HPDE6-E6E7 (cell line): Measurements from ENCODE around the gene NOTCH1.

Experiments
- DNase-seq: peaks from one replicate; pipeline ENCODE4 v3.0.0; 2011; ENCODE audit warnings: missing footprints; ENCODE audit errors: extremely low spot score

The NOTCH1 gene

DNA sequence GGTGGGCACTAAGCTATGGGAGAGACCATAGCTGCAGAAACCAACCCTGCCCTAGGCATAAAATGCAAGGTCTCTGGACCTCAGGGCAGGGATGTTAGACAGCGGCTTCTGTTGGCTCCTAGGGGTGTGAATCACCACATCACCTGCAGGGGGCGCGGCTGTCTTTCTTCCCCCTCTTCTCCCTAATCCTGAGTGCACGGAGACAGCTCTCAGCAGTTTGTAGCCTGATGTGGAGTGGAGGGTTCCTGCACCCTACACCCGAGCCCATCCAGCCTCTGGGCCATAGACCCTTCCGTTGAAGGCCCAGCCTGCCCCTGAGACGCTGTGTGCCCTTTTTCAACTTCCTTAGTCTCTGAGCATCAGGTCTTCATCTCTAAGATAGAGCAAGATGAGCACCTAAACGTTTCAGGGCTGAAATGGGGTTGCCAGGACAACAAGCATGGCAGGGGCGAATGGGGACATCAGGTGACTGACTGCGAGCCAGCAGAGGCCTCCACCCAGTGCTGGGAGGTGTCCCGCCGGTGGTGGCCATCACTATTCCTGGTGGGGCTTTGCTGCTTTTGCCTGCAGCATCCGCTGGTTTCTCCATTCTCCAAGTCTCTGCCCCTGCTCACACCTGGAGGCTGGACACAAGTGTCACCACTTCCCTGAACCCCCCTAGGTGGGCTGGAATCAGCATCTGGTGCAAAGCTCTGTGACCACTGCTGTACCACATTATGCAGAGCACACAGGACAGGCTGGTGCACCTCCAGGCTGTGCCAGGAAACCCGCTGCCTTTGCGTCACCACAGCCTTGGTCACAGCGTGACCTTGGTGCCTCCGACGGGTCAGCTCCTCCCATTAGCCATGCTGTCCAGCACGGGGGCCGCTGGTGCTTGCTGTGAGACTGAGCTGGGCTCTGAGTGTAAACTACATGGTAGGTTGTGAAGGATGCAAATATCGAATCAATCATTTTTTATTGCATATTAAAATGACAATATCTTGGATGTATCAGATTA, 60.5 kb downstream of the NOTCH1 start:
- peak; percentile 64 for DNase-seq

DNA sequence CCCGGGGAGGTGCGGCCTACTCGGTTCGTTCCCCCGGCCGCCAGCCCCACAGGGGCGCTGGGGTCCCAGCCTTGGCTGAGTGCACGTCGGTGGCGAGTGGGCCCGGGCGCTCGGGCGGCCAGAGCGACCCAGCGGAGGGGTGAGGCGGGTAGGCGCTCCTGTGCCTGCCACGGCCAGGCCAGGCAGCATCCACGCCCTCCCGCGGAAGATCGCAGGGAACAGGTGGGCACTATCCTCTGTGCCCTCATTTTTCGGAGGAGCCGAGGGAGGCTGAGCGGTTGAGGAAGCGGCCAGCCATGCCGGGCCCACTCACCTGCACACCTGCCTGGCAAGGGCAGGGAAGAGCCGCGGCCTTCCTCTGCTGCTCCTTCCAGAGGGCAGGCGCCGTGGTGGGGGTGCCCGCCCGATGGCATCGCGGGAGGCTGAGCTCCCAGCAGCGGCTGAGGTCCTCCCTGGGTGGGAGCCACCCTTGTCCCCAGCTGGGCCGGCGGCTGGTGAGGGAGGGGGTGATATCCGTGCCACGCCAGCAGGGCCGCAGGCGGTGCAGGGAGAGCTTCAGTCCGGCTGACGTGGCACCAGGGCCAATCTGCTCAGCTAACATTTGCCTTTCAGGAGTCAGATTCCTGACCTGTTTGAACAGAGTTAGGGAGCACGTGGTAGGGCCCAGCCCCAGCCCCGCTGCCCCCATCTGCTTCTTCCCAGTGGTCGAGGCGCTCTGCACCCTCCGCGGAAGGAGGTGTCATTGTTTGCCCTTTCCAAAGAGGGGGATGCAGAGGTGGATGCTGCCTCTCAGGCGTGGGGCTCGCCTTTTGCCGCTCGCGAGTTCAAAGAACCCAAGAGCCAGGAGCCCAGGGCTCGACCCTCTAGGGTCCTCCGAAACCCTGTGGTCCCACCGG, 61.4 kb downstream of the NOTCH1 start:
- peak; percentile 57 for DNase-seq

- peak; percentile 97 for DNase-seq
Observed at GRCh38 chr9:136483589-136484152, 62.2 kb downstream of the NOTCH1 start.

- DNase-seq: peak; percentile 82
Observed at GRCh38 chr9:136482793-136483588, 62.9 kb downstream of the NOTCH1 start, which contains the start of gene SEC16A. Gene SEC16A (minus strand): TSS chr9:136483040. CDS start chr9:136477615, 5,425 bp downstream.

- peak; percentile 19 for DNase-seq
Observed at GRCh38 chr9:136482046-136482792, 63.6 kb downstream of the NOTCH1 start.

- no peak for DNase-seq
Observed at GRCh38 chr9:136481558-136481957, 64.3 kb downstream of the NOTCH1 start.

DNA sequence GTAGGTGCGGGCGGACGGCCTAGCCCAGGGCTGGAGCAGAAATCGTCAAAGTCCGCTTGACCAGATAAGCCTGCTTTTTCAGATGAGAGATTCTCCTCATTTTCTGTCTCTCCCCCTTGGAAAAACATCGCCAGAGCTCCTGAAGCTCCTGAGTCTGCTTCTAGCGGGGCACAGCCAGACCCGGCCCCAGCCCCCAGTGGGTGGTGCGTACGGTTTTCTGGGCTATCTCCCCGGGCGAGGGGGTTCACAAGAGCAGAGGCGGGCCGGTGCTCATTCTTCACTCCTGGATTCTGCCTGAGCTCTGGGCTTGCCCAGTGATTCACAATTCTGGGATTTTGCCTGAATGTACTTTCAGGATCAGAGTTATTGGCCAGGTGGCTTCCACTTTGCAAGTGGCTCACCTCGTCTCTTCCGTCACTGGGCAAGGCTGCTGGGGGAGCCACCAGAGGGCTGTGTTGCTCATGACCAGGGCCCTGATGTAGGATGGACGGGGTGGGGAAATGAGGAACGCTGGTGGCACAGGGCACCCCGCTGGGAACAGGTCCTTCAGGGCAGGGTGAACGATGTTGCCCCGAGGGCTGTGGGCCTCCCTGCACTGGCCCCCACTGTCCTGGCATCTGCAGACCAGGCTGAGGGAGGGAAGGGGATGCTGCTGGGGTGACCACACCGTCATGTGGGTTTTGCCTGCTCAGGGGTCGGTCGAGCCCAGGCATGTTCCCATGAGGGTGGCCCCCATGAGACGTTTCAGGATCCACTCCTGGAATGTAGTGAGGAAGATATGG, 69.3 kb downstream of the NOTCH1 start:
- no peak for DNase-seq

- DNase-seq: no peak
Observed at GRCh38 chr9:136474974-136475865, 70.6 kb downstream of the NOTCH1 start.

- DNase-seq: no peak
Observed at GRCh38 chr9:136474021-136474640, 71.7 kb downstream of the NOTCH1 start.

GRCh38 chr9:136473354-136473721, 72.5 kb downstream of the NOTCH1 start:
- DNase-seq: no peak

DNA sequence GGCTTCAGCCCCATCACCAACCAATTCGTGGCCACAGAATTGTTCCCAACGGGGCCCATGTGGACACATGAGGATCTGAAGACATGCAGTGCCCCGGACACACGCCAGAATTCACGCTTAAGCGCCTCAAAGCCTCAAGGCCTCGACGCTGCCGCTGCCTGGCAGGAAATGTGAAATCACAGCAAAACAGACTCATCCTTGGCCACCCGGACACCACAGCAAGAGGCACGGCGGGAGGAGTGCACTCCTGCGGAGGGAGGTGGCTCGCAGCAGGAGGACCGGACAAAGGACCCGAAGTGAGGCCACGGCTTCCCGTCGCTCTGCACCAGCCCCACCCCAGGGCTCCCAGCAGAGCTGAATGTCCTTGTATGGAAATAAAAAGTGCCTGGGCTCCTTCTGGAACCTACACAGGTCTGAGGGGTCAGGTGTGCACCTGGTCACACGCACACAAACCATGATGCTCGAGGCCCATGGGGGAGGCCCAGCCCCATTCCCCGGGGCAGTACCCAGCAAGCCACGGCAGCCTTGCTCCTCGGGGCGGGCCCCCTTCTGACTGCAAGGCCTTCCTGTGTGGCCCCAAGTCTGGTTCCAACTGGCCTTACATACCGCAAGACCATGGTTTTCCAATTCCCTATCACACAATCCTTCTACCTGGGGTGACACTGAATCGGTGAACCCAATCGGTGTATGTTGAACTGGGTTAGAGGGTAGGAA, 73.1 kb downstream of the NOTCH1 start:
- no peak for DNase-seq

GRCh38 chr9:136471802-136472487, 73.9 kb downstream of the NOTCH1 start:
- DNase-seq: no peak

DNA sequence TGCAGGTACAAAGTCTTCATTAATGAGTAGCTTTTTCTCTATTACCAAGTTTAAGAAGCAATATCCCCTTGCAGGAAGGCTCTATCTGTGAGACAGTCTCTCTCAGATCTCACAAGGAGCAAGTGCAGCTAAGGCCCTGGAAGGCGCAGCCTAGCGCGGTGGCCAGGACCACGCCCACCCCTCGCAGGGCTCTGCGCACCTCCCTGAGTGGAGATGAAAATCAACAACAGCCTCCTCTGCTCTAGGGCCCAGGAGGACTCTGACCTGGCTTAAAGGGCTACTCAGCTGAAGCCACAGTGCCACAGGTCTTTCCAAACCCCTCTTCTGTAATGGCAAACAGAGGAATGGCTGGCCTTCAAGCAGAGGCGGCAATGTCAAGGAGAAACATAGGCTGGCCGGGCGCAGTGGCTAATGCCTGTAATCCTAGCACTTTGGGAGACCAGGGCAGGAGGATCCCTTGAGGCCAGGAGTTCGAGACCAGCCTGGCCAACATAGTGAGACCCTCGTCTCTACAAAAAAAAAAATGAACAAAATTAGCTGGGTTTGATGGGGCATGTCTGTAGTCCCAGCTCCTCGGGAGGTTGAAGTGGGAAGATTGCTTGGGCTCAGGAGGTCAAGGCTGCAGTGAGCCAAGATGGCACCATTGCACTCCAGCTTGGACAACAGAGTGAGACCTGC, 74.9 kb downstream of the NOTCH1 start:
- DNase-seq: no peak

GRCh38 chr9:136470356-136470755, 75.5 kb downstream of the NOTCH1 start:
- no peak for DNase-seq

- no peak for DNase-seq
Observed at GRCh38 chr9:136467766-136468165, 78.1 kb downstream of the NOTCH1 start.

DNA sequence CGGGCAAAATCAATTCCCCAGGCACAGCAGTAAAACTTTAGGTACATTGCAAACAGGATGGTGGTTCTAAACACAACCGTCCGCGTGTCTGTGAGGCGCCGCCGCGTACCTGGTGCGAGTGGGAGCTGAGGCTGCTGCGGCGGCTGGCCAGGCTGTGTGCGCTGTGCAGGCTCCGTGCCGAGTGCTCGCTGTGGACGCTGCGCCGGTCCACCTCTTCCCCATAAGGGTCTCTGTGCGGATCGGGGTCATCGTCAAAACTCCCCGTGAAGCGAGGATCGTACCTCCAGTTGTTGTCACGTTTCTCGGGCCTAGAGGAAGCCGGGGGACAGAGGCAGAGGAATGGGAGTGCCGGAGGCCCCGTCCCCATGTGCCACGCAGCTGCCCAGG, 79.7 kb downstream of the NOTCH1 start:
- DNase-seq: no peak
